ENCODE measurements around the gene HCN4. TPM values are rescaled to one million over a fixed set of nuclear protein-coding genes. Genes with fewer than 3 reads are reported as not detected.

HCN4 gene
- total RNA-seq, 2 donors from 2014 or later, result 0.82 to 3.1 TPM

DNA sequence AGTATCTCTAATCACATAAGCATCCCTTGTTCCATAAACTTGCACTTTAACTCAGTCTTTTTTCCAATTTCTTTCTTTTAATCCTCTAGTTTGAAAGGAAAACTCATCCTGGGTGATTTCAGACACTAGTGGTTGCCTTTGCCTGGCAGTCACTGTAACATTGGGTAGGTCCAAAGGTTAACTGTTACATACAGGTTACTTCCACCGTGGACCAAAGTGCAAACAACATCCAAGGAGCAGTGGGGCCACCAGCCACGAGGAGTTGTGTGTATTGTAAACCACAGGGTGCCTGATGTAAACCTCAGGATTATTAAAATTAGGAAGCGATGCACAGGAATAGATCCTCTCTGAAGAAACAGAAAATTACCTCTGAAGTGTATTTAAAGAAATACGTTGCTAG is 75.0 kb downstream of the HCN4 start:
- Histone ChIP-seq H3K9me3 (ENCODE audit: control insufficient read depth, low read length) (no peaks in the 10 kb centered on the region), H3K4me1 (ENCODE audit: control insufficient read depth, insufficient read depth, low read length) (no peaks in the 10 kb centered on the region), H3K9ac (ENCODE audit: extremely low read depth, low read length, poor library complexity, severe bottlenecking) (no peak overlapping the region), H3K27me3 (ENCODE audit: control insufficient read depth, insufficient read depth, low read length, poor library complexity, severe bottlenecking) (no peaks in the 10 kb centered on the region), H3K27ac (ENCODE audit: low read depth, low read length) (no peak overlapping the region), H3K36me3 (ENCODE audit: control insufficient read depth, insufficient read depth, low read length) (peaks cover 70% of the 10 kb centered on the region), H3K4me3 (ENCODE audit: low read length) (no peak overlapping the region)
- H3K27me3 Mint-ChIP-seq (ENCODE audit: insufficient read depth), result no peaks in the 10 kb centered on the region
- peaks cover 71% of the 10 kb centered on the region for H3K36me3 Mint-ChIP-seq (ENCODE audit: low read depth)
- no peaks in the 10 kb centered on the region for H3K9me3 Mint-ChIP-seq
- DNase-seq, result no peak
- H3K4me3 Mint-ChIP-seq, result no peak overlapping the region
- WGBS, 2 experiments (ENCODE audit: insufficient coverage in 1 of 2, insufficient read length in 1 of 2), result 83 to 94% methylated on average over 3 to 4 of the region's 4 CpGs
- no peak overlapping the region for H3K27ac Mint-ChIP-seq
- TF ChIP-seq CTCF (conservative IDR thresholded peaks at IDR 0.05), result no peak
- no peaks in the 10 kb centered on the region for H3K4me1 Mint-ChIP-seq

DNA sequence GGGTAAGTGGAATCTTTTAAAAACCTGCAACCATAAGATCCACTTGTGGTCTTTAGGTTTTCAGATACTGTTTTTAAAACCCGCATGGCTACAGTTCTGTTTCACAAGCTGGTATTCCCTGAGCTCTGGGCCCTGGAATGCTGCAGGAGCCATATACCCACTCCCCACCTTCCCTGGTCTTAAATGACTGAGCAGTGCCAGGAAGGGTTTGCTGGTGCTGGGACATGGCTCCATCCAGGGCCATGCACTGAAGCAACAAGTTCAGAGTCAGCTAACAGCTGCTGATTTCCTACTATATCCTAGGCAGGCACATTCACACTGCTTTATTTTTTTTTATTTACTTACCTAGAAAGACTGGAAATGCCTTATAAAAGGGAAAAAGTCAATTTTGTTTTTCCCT is 77.3 kb downstream of the HCN4 start:
- Mint-ChIP-seq H3K36me3 (ENCODE audit: low read depth) (peaks cover 70% of the 10 kb centered on the region), H3K27me3 (ENCODE audit: insufficient read depth) (no peaks in the 10 kb centered on the region), H3K4me3 (no peak overlapping the region), H3K4me1 (no peaks in the 10 kb centered on the region), H3K27ac (no peak overlapping the region), H3K9me3 (no peaks in the 10 kb centered on the region)
- DNase-seq, result no peak
- H3K4me1 ChIP-seq (ENCODE audit: control insufficient read depth, insufficient read depth, low read length), result no peaks in the 10 kb centered on the region
- no peak for TF ChIP-seq CTCF (conservative IDR thresholded peaks at IDR 0.05)
- H3K36me3 ChIP-seq (ENCODE audit: control insufficient read depth, insufficient read depth, low read length), result peaks cover 78% of the 10 kb centered on the region
- H3K27ac ChIP-seq (ENCODE audit: low read depth, low read length), result no peak overlapping the region
- no peaks in the 10 kb centered on the region for H3K9me3 ChIP-seq (ENCODE audit: control insufficient read depth, low read length)
- no peaks in the 10 kb centered on the region for H3K27me3 ChIP-seq (ENCODE audit: control insufficient read depth, insufficient read depth, low read length, poor library complexity, severe bottlenecking)
- H3K9ac ChIP-seq (ENCODE audit: extremely low read depth, low read length, poor library complexity, severe bottlenecking), result no peak overlapping the region
- H3K4me3 ChIP-seq (ENCODE audit: low read length), result no peak overlapping the region
- 83 to 95% methylated on average over 1 of the region's 1 CpG for WGBS, 2 experiments (ENCODE audit: insufficient coverage in 1 of 2, insufficient read length in 1 of 2)

- no peak for TF ChIP-seq CTCF (conservative IDR thresholded peaks at IDR 0.05)
- Histone ChIP-seq H3K27ac (ENCODE audit: low read depth, low read length) (no peak overlapping the region), H3K27me3 (ENCODE audit: control insufficient read depth, insufficient read depth, low read length, poor library complexity, severe bottlenecking) (no peaks in the 10 kb centered on the region), H3K9ac (ENCODE audit: extremely low read depth, low read length, poor library complexity, severe bottlenecking) (no peak overlapping the region), H3K4me1 (ENCODE audit: control insufficient read depth, insufficient read depth, low read length) (no peaks in the 10 kb centered on the region), H3K4me3 (ENCODE audit: low read length) (no peak overlapping the region), H3K36me3 (ENCODE audit: control insufficient read depth, insufficient read depth, low read length) (peaks cover 71% of the 10 kb centered on the region), H3K9me3 (ENCODE audit: control insufficient read depth, low read length) (no peaks in the 10 kb centered on the region)
- no peak overlapping the region for H3K4me3 Mint-ChIP-seq
- H3K36me3 Mint-ChIP-seq (ENCODE audit: low read depth), result peaks cover 73% of the 10 kb centered on the region
- DNase-seq, result no peak
- H3K27me3 Mint-ChIP-seq (ENCODE audit: insufficient read depth), result no peaks in the 10 kb centered on the region
- H3K9me3 Mint-ChIP-seq, result no peaks in the 10 kb centered on the region
- 92 to 100% methylated on average over 1 of the region's 1 CpG for WGBS, 2 experiments (ENCODE audit: insufficient coverage in 1 of 2, insufficient read length in 1 of 2)
- H3K4me1 Mint-ChIP-seq, result no peaks in the 10 kb centered on the region
- H3K27ac Mint-ChIP-seq, result no peak overlapping the region
Observed at GRCh38 chr15:73287019-73287418, 81.7 kb downstream of the HCN4 start.
